ENCODE results near the gene RNFT1.
"Not testable (repeated sequence)": the region's sequence is repeated elsewhere in the genome, so short reads cannot be mapped to it uniquely, and the experiment has no call there.

Gene RNFT1

GRCh38 chr17:59973483-59973882 lies 8.9 kb upstream of the RNFT1 start:
- H3K27me3 ChIP-seq (ENCODE audit: insufficient read depth, low read depth); H3K4me1 ChIP-seq (ENCODE audit: low read depth, poor library complexity, severe bottlenecking); H3K4me3 ChIP-seq (IDR thresholded peaks at IDR 0.05; ENCODE audit: insufficient read depth, low read depth, low read length); H3K27ac ChIP-seq; H3K4me2 ChIP-seq; H2AFZ ChIP-seq (ENCODE audit: low read depth); H3K79me2 ChIP-seq (ENCODE audit: insufficient read depth, low read depth); H3K36me3 ChIP-seq (ENCODE audit: insufficient read depth); H3K9ac ChIP-seq; H4K20me1 ChIP-seq (ENCODE audit: insufficient read depth): not testable (repeated sequence)

- no peak overlapping the region for H3K4me2 ChIP-seq
- no peak overlapping the region for H3K9ac ChIP-seq
- H3K79me2 ChIP-seq (ENCODE audit: insufficient read depth, low read depth) = no peaks in the 10 kb centered on the region
- no peak overlapping the region for H2AFZ ChIP-seq (ENCODE audit: low read depth)
- H3K36me3 ChIP-seq (ENCODE audit: insufficient read depth) = no peaks in the 10 kb centered on the region
- no peak overlapping the region for H3K4me3 ChIP-seq (IDR thresholded peaks at IDR 0.05; ENCODE audit: insufficient read depth, low read depth, low read length)
- TF ChIP-seq CTCF (conservative IDR thresholded peaks at IDR 0.05; ENCODE audit: low read depth, low read length) = no peak
- H3K4me1 ChIP-seq (ENCODE audit: low read depth, poor library complexity, severe bottlenecking) = no peaks in the 10 kb centered on the region
- no peaks in the 10 kb centered on the region for H4K20me1 ChIP-seq (ENCODE audit: insufficient read depth)
- no peak overlapping the region for H3K27ac ChIP-seq
- no peaks in the 10 kb centered on the region; the same call in 1 of the 2 replicates for H3K27me3 ChIP-seq (ENCODE audit: insufficient read depth, low read depth)
These were observed 8.2 kb upstream of the RNFT1 start for GRCh38 chr17:59972778-59973177.

GRCh38 chr17:59971771-59972170 lies 7.2 kb upstream of the RNFT1 start:
- not testable (repeated sequence) for H3K9ac ChIP-seq; H3K79me2 ChIP-seq (ENCODE audit: insufficient read depth, low read depth); H3K4me2 ChIP-seq; H3K4me1 ChIP-seq (ENCODE audit: low read depth, poor library complexity, severe bottlenecking); H3K36me3 ChIP-seq (ENCODE audit: insufficient read depth); H2AFZ ChIP-seq (ENCODE audit: low read depth); H3K27ac ChIP-seq; H3K27me3 ChIP-seq (ENCODE audit: insufficient read depth, low read depth); H3K4me3 ChIP-seq (IDR thresholded peaks at IDR 0.05; ENCODE audit: insufficient read depth, low read depth, low read length); H4K20me1 ChIP-seq (ENCODE audit: insufficient read depth)

GRCh38 chr17:59963738-59964481 lies 630 bp downstream of the RNFT1 start:
- Histone ChIP-seq H4K20me1 (ENCODE audit: insufficient read depth) (no peaks in the 10 kb centered on the region), H3K4me3 (IDR thresholded peaks at IDR 0.05; ENCODE audit: insufficient read depth, low read depth, low read length) (no peak overlapping the region), H3K27me3 (ENCODE audit: insufficient read depth, low read depth) (no peaks in the 10 kb centered on the region), H3K9ac (peak overlapping the region; percentile 60), H3K36me3 (ENCODE audit: insufficient read depth) (no peaks in the 10 kb centered on the region), H2AFZ (ENCODE audit: low read depth) (peak overlapping the region; percentile 82), H3K27ac (peak overlapping the region; percentile 70), H3K4me1 (ENCODE audit: low read depth, poor library complexity, severe bottlenecking) (peaks cover 23% of the 10 kb centered on the region), H3K4me2 (peak overlapping the region; percentile 95), H3K79me2 (ENCODE audit: insufficient read depth, low read depth) (peaks cover 5% of the 10 kb centered on the region; the same call in 1 of the 2 replicates)
- no peak for TF ChIP-seq CTCF (conservative IDR thresholded peaks at IDR 0.05; ENCODE audit: low read depth, low read length)

- TF ChIP-seq CTCF (conservative IDR thresholded peaks at IDR 0.05; ENCODE audit: low read depth, low read length) = no peak
These were observed 1.7 kb downstream of the RNFT1 start for GRCh38 chr17:59962739-59963318.

GRCh38 chr17:59959574-59959973 lies 5.0 kb downstream of the RNFT1 start:
- not testable (repeated sequence) for H3K9ac ChIP-seq; H3K79me2 ChIP-seq (ENCODE audit: insufficient read depth, low read depth); H3K4me2 ChIP-seq; H3K4me3 ChIP-seq (IDR thresholded peaks at IDR 0.05; ENCODE audit: insufficient read depth, low read depth, low read length); H3K27ac ChIP-seq; H2AFZ ChIP-seq (ENCODE audit: low read depth); H3K27me3 ChIP-seq (ENCODE audit: insufficient read depth, low read depth); H3K36me3 ChIP-seq (ENCODE audit: insufficient read depth); H4K20me1 ChIP-seq (ENCODE audit: insufficient read depth)
- H3K4me1 ChIP-seq (ENCODE audit: low read depth, poor library complexity, severe bottlenecking) = peaks cover 15% of the 10 kb centered on the region

More at GRCh38 chr17:59962739-59963318, 1.7 kb downstream of the RNFT1 start:
- no peak overlapping the region for H3K4me3 ChIP-seq (IDR thresholded peaks at IDR 0.05; ENCODE audit: insufficient read depth, low read depth, low read length)
- H3K4me1 ChIP-seq (ENCODE audit: low read depth, poor library complexity, severe bottlenecking) = peaks cover 23% of the 10 kb centered on the region
- no peaks in the 10 kb centered on the region for H3K27me3 ChIP-seq (ENCODE audit: insufficient read depth, low read depth)
- H3K79me2 ChIP-seq (ENCODE audit: insufficient read depth, low read depth) = peaks cover 5% of the 10 kb centered on the region; the same call in 1 of the 2 replicates
- H2AFZ ChIP-seq (ENCODE audit: low read depth) = no peak overlapping the region
- no peak overlapping the region; the same call in 1 of the 2 replicates for H3K27ac ChIP-seq
- peak overlapping the region; percentile 95; the same call in 1 of the 2 replicates for H3K4me2 ChIP-seq
- peak overlapping the region; percentile 60; the same call in 1 of the 2 replicates for H3K9ac ChIP-seq
- H4K20me1 ChIP-seq (ENCODE audit: insufficient read depth) = no peaks in the 10 kb centered on the region
- H3K36me3 ChIP-seq (ENCODE audit: insufficient read depth) = no peaks in the 10 kb centered on the region
